Measurements from ENCODE around the gene B9D1. TPM values are rescaled to one million over a fixed set of nuclear protein-coding genes. Genes with fewer than 3 reads are reported as not detected.
A peak's percentile ranks its signal among the peaks of the same experiment; 100 is the strongest.
"Not testable (repeated sequence)": the region's sequence is repeated elsewhere in the genome, so short reads cannot be mapped to it uniquely, and the experiment has no call there.

B9D1 gene
- total and polyA plus RNA-seq, 5 donors from 2014 or later = 1.2 to 2.1 (median 1.6) TPM

GRCh38 chr17:19359151-19359550, 3.4 kb downstream of the B9D1 start:
- Mint-ChIP-seq H3K4me3 (no peak overlapping the region), H3K4me1 (peaks cover 0 to 11% (median 2%) of the 10 kb centered on the region in 4 donors), H3K27ac (peak overlapping the region in 2 of 3 donors; percentile 70 to 77), H3K36me3 (no peaks in the 10 kb centered on the region), H3K27me3 (peaks cover 33% of the 10 kb centered on the region), H3K9me3 (no peaks in the 10 kb centered on the region)
- Histone ChIP-seq H3K36me3 (ENCODE audit: control insufficient read depth, insufficient read depth, low read length) (no peaks in the 10 kb centered on the region), H3K9me3 (ENCODE audit: control insufficient read depth in 2 of 2, low read length in 2 of 2) (no peaks in the 10 kb centered on the region), H3K4me1 (ENCODE audit: control insufficient read depth, insufficient read depth, low read length, poor library complexity, severe bottlenecking) (peaks cover 11% of the 10 kb centered on the region), H3K4me3 (ENCODE audit: low read depth, low read length) (no peak overlapping the region), H3K27ac (ENCODE audit: insufficient read depth, low read length, poor library complexity, severe bottlenecking) (no peak overlapping the region), H3K27me3 (ENCODE audit: control insufficient read depth, insufficient read depth, low read length) (no peaks in the 10 kb centered on the region)
- ATAC-seq (ENCODE audit: low read depth in 2 of 2) (no peak), DNase-seq (no peak)

GRCh38 chr17:19357761-19358160, 4.8 kb downstream of the B9D1 start:
- Mint-ChIP-seq H3K27ac (no peak overlapping the region), H3K4me1 (peaks cover 0 to 9% (median 2%) of the 10 kb centered on the region in 4 donors), H3K4me3 (no peak overlapping the region), H3K27me3 (peaks cover 28% of the 10 kb centered on the region), H3K36me3 (no peaks in the 10 kb centered on the region), H3K9me3 (no peaks in the 10 kb centered on the region)
- no peak overlapping the region for H3K4me3 ChIP-seq (ENCODE audit: low read depth, low read length)
- H3K4me1 ChIP-seq (ENCODE audit: control insufficient read depth, insufficient read depth, low read length, poor library complexity, severe bottlenecking) = peaks cover 7% of the 10 kb centered on the region
- no peaks in the 10 kb centered on the region for H3K9me3 ChIP-seq (ENCODE audit: control insufficient read depth in 2 of 2, low read length in 2 of 2)
- DNase-seq (no peak), ATAC-seq (ENCODE audit: low read depth in 2 of 2) (no peak)
- H3K27ac ChIP-seq (ENCODE audit: insufficient read depth, low read length, poor library complexity, severe bottlenecking) = no peak overlapping the region
- H3K27me3 ChIP-seq (ENCODE audit: control insufficient read depth, insufficient read depth, low read length) = no peaks in the 10 kb centered on the region
- no peaks in the 10 kb centered on the region for H3K36me3 ChIP-seq (ENCODE audit: control insufficient read depth, insufficient read depth, low read length)

GRCh38 chr17:19357351-19357750, 5.2 kb downstream of the B9D1 start:
- ATAC-seq (ENCODE audit: low read depth in 2 of 2) (no peak), DNase-seq (no peak)
- Mint-ChIP-seq H3K4me1 (peaks cover 0 to 9% (median 2%) of the 10 kb centered on the region in 4 donors), H3K27ac (no peak overlapping the region), H3K36me3 (no peaks in the 10 kb centered on the region), H3K27me3 (peaks cover 24% of the 10 kb centered on the region), H3K9me3 (no peaks in the 10 kb centered on the region), H3K4me3 (peak overlapping the region in 1 of 4 donors; percentile 14)
- H3K4me3 ChIP-seq (ENCODE audit: low read depth, low read length) = no peak overlapping the region
- H3K27ac ChIP-seq (ENCODE audit: insufficient read depth, low read length, poor library complexity, severe bottlenecking) = no peak overlapping the region
- H3K4me1 ChIP-seq (ENCODE audit: control insufficient read depth, insufficient read depth, low read length, poor library complexity, severe bottlenecking) = peaks cover 6% of the 10 kb centered on the region
- H3K36me3 ChIP-seq (ENCODE audit: control insufficient read depth, insufficient read depth, low read length) = no peaks in the 10 kb centered on the region
- H3K9me3 ChIP-seq (ENCODE audit: control insufficient read depth in 2 of 2, low read length in 2 of 2) = no peaks in the 10 kb centered on the region
- H3K27me3 ChIP-seq (ENCODE audit: control insufficient read depth, insufficient read depth, low read length) = no peaks in the 10 kb centered on the region

- Mint-ChIP-seq H3K27me3 (peaks cover 26% of the 10 kb centered on the region), H3K9me3 (no peaks in the 10 kb centered on the region), H3K4me3 (no peak overlapping the region), H3K27ac (no peak overlapping the region), H3K36me3 (no peaks in the 10 kb centered on the region), H3K4me1 (no peaks in the 10 kb centered on the region)
- no peaks in the 10 kb centered on the region for H3K4me1 ChIP-seq (ENCODE audit: control insufficient read depth, insufficient read depth, low read length, poor library complexity, severe bottlenecking)
- no peaks in the 10 kb centered on the region for H3K27me3 ChIP-seq (ENCODE audit: control insufficient read depth, insufficient read depth, low read length)
- no peaks in the 10 kb centered on the region for H3K9me3 ChIP-seq (ENCODE audit: control insufficient read depth in 2 of 2, low read length in 2 of 2)
- DNase-seq (no peak), ATAC-seq (ENCODE audit: low read depth in 2 of 2) (no peak)
- no peak overlapping the region for H3K27ac ChIP-seq (ENCODE audit: insufficient read depth, low read length, poor library complexity, severe bottlenecking)
- H3K4me3 ChIP-seq (ENCODE audit: low read depth, low read length) = no peak overlapping the region
- no peaks in the 10 kb centered on the region for H3K36me3 ChIP-seq (ENCODE audit: control insufficient read depth, insufficient read depth, low read length)
Measured at GRCh38 chr17:19354748-19355147, 7.8 kb downstream of the B9D1 start.

GRCh38 chr17:19353401-19353800, 9.1 kb downstream of the B9D1 start:
- H3K4me1 Mint-ChIP-seq; H3K4me3 Mint-ChIP-seq; H3K36me3 Mint-ChIP-seq; H3K36me3 ChIP-seq (ENCODE audit: control insufficient read depth, insufficient read depth, low read length); H3K4me3 ChIP-seq (ENCODE audit: low read depth, low read length); H3K9me3 ChIP-seq (ENCODE audit: control insufficient read depth in 2 of 2, low read length in 2 of 2); H3K27me3 ChIP-seq (ENCODE audit: control insufficient read depth, insufficient read depth, low read length); H3K9me3 Mint-ChIP-seq; H3K4me1 ChIP-seq (ENCODE audit: control insufficient read depth, insufficient read depth, low read length, poor library complexity, severe bottlenecking); H3K27ac ChIP-seq (ENCODE audit: insufficient read depth, low read length, poor library complexity, severe bottlenecking); DNase-seq; ATAC-seq (ENCODE audit: low read depth in 2 of 2); H3K27ac Mint-ChIP-seq: not testable (repeated sequence)
- H3K27me3 Mint-ChIP-seq = peaks cover 13% of the 10 kb centered on the region

- Mint-ChIP-seq H3K9me3 (no peaks in the 10 kb centered on the region), H3K4me1 (no peaks in the 10 kb centered on the region), H3K27ac (no peak overlapping the region), H3K4me3 (no peak overlapping the region), H3K27me3 (peaks cover 7% of the 10 kb centered on the region), H3K36me3 (no peaks in the 10 kb centered on the region)
- H3K27ac ChIP-seq (ENCODE audit: insufficient read depth, low read length, poor library complexity, severe bottlenecking) = no peak overlapping the region
- H3K36me3 ChIP-seq (ENCODE audit: control insufficient read depth, insufficient read depth, low read length) = no peaks in the 10 kb centered on the region
- no peaks in the 10 kb centered on the region for H3K4me1 ChIP-seq (ENCODE audit: control insufficient read depth, insufficient read depth, low read length, poor library complexity, severe bottlenecking)
- DNase-seq = no peak
- ATAC-seq (ENCODE audit: low read depth in 2 of 2) = no peak
- no peaks in the 10 kb centered on the region for H3K9me3 ChIP-seq (ENCODE audit: control insufficient read depth in 2 of 2, low read length in 2 of 2)
- H3K4me3 ChIP-seq (ENCODE audit: low read depth, low read length) = no peak overlapping the region
- no peaks in the 10 kb centered on the region for H3K27me3 ChIP-seq (ENCODE audit: control insufficient read depth, insufficient read depth, low read length)
Measured at GRCh38 chr17:19348806-19349205, 13.7 kb downstream of the B9D1 start.

GRCh38 chr17:19348081-19348650, 14.4 kb downstream of the B9D1 start:
- Mint-ChIP-seq H3K27ac (no peak overlapping the region), H3K4me3 (no peak overlapping the region), H3K27me3 (peaks cover 7% of the 10 kb centered on the region), H3K9me3 (no peaks in the 10 kb centered on the region), H3K36me3 (no peaks in the 10 kb centered on the region), H3K4me1 (no peaks in the 10 kb centered on the region)
- Histone ChIP-seq H3K27me3 (ENCODE audit: control insufficient read depth, insufficient read depth, low read length) (no peaks in the 10 kb centered on the region), H3K4me3 (ENCODE audit: low read depth, low read length) (no peak overlapping the region), H3K9me3 (ENCODE audit: control insufficient read depth in 2 of 2, low read length in 2 of 2) (no peaks in the 10 kb centered on the region), H3K36me3 (ENCODE audit: control insufficient read depth, insufficient read depth, low read length) (no peaks in the 10 kb centered on the region), H3K27ac (ENCODE audit: insufficient read depth, low read length, poor library complexity, severe bottlenecking) (no peak overlapping the region), H3K4me1 (ENCODE audit: control insufficient read depth, insufficient read depth, low read length, poor library complexity, severe bottlenecking) (no peaks in the 10 kb centered on the region)
- ATAC-seq (ENCODE audit: low read depth in 2 of 2) = no peak
- no peak for DNase-seq

- no peak overlapping the region for H3K27ac ChIP-seq (ENCODE audit: insufficient read depth, low read length, poor library complexity, severe bottlenecking)
- peaks cover 7% of the 10 kb centered on the region for H3K27me3 Mint-ChIP-seq
- no peaks in the 10 kb centered on the region for H3K9me3 ChIP-seq (ENCODE audit: control insufficient read depth in 2 of 2, low read length in 2 of 2)
- H3K4me1 Mint-ChIP-seq = no peaks in the 10 kb centered on the region
- H3K27ac Mint-ChIP-seq = no peak overlapping the region
- H3K27me3 ChIP-seq (ENCODE audit: control insufficient read depth, insufficient read depth, low read length) = no peaks in the 10 kb centered on the region
- H3K4me3 Mint-ChIP-seq = no peak overlapping the region
- no peaks in the 10 kb centered on the region for H3K4me1 ChIP-seq (ENCODE audit: control insufficient read depth, insufficient read depth, low read length, poor library complexity, severe bottlenecking)
- H3K36me3 ChIP-seq (ENCODE audit: control insufficient read depth, insufficient read depth, low read length) = no peaks in the 10 kb centered on the region
- H3K4me3 ChIP-seq (ENCODE audit: low read depth, low read length) = no peak overlapping the region
- no peak for ATAC-seq (ENCODE audit: low read depth in 2 of 2)
- no peak for DNase-seq
- H3K9me3 Mint-ChIP-seq = no peaks in the 10 kb centered on the region
- H3K36me3 Mint-ChIP-seq = no peaks in the 10 kb centered on the region
Measured at GRCh38 chr17:19347323-19348080, 15.0 kb downstream of the B9D1 start.

Measured in CD4-positive, CD25-positive, alpha-beta regulatory T cell (primary cell).